Naive thymus-derived CD4-positive, alpha-beta T cell (primary cell): ENCODE data around the gene HSD17B7. TPM values are rescaled to one million over a fixed set of nuclear protein-coding genes. Genes with fewer than 3 reads are reported as not detected.
"Not testable (repeated sequence)": the region's sequence is repeated elsewhere in the genome, so short reads cannot be mapped to it uniquely, and the experiment has no call there.

Experiments used
- ATAC-seq: fragments of 150-1000 bp; cut with Tn5 transposase; 2 replicates; pipeline ENCODE4 v1.10.0; 2021; ENCODE audit warnings: mild to moderate bottlenecking, moderate library complexity
- CTCF ChIA-PET: fragments of 350-600 bp; sonication (Branson Sonifier 250); formaldehyde crosslinking; loops from one replicate; lab custom pipeline; 2021; ENCODE audit warnings: antibody characterized with exemption; lab: Charles Lee
- POLR2A ChIA-PET: fragments of 350-600 bp; sonication (Branson Sonifier 250); formaldehyde crosslinking; loops from one replicate; lab custom pipeline; 2021; ENCODE audit warnings: antibody characterized with exemption, inconsistent platforms; lab: Charles Lee
- DNase-seq, 9 donors: peaks; one replicate each; pipeline versions ENCODE4 v3.0.0 to v3.0.0-alpha.2; 2020 to 2022; ENCODE audit warnings: mixed read lengths in 1 of 9
- H3K27ac ChIP-seq: one replicate; pipeline ENCODE4 v1.7.0; 2013; ENCODE audit warnings: mild to moderate bottlenecking, low read depth, low read length, moderate library complexity
- H3K27me3 ChIP-seq, 2 donors: one replicate each; pipeline ENCODE4 v1.7.0; 2013; ENCODE audit warnings: low read length in 2 of 2, mild to moderate bottlenecking in 2 of 2, moderate library complexity in 2 of 2; ENCODE audit not compliant: control insufficient read depth in 2 of 2, insufficient read depth in 2 of 2
- H3K36me3 ChIP-seq, 3 experiments: 1 replicate in 2 of 3; 2 replicates in 1 of 3; pipeline ENCODE4 v1.7.0; 2013; ENCODE audit warnings: low read length in 3 of 3, mild to moderate bottlenecking in 3 of 3, moderate library complexity in 1 of 3; ENCODE audit not compliant: insufficient read depth in 3 of 3, control insufficient read depth in 2 of 3
- H3K4me1 ChIP-seq, 2 donors: one replicate each; pipeline ENCODE4 v1.7.0; 2013; ENCODE audit warnings: low read length in 2 of 2, mild to moderate bottlenecking in 2 of 2, moderate library complexity in 1 of 2; ENCODE audit not compliant: control insufficient read depth in 2 of 2, insufficient read depth in 2 of 2
- H3K4me3 ChIP-seq: 2 replicates; pipeline ENCODE4 v1.7.0; 2013; ENCODE audit warnings: mild to moderate bottlenecking, low read length
- H3K9me3 ChIP-seq, 3 experiments: 1 replicate in 2 of 3; 2 replicates in 1 of 3; pipeline ENCODE4 v1.7.0; 2013; ENCODE audit warnings: low read length in 3 of 3; ENCODE audit not compliant: control insufficient read depth in 2 of 3
- H3K27ac Mint-ChIP-seq, 9 donors: one replicate each; pipeline ENCODE4 v1.8.0; 2020 to 2022; ENCODE audit warnings: mixed read lengths in 9 of 9, mild to moderate bottlenecking in 8 of 9, moderate library complexity in 5 of 9, inconsistent platforms in 2 of 9
- H3K27me3 Mint-ChIP-seq, 5 donors: one replicate each; pipeline ENCODE4 v1.8.0; 2021 to 2022; ENCODE audit warnings: mixed read lengths in 5 of 5, mild to moderate bottlenecking in 1 of 5
- H3K36me3 Mint-ChIP-seq, 5 donors: one replicate each; pipeline ENCODE4 v1.8.0; 2020 to 2022; ENCODE audit warnings: mixed read lengths in 5 of 5, mild to moderate bottlenecking in 3 of 5, inconsistent platforms in 1 of 5
- H3K4me1 Mint-ChIP-seq, 7 donors: one replicate each; pipeline ENCODE4 v1.8.0; 2020 to 2022; ENCODE audit warnings: mixed read lengths in 7 of 7, mild to moderate bottlenecking in 3 of 7, inconsistent platforms in 1 of 7
- H3K4me3 Mint-ChIP-seq, 10 donors: one replicate each; pipeline ENCODE4 v1.8.0; 2020 to 2022; ENCODE audit warnings: mild to moderate bottlenecking in 10 of 10, mixed read lengths in 10 of 10, moderate library complexity in 6 of 10, inconsistent platforms in 2 of 10
- H3K9me3 Mint-ChIP-seq, 11 donors: one replicate each; pipeline ENCODE4 v1.8.0; 2020 to 2022; ENCODE audit warnings: mixed read lengths in 11 of 11, mild to moderate bottlenecking in 4 of 11, inconsistent platforms in 1 of 11, moderate library complexity in 1 of 11
- intact Hi-C, 2 donors: fragments of 100-400 bp; cut with micrococcal nuclease; formaldehyde crosslinking; loops; one replicate each; pipeline ENCODE4 v1.15.1; 2023
- polyA plus RNA-seq, 2 donors: library from polyadenylated mRNA; unstranded; fragments of 300-500 nt; fragmentation: Illumina TruSeq; gene quantifications; one replicate each; pipeline ENCODE4 v1.2.3, GENCODE V29; 2021
- total RNA-seq, 6 experiments: library from RNA in 5 of 6; stranded (reverse) in 5 of 6; gene quantifications; 1 replicate in 5 of 6; 2 replicates in 1 of 6; pipeline ENCODE4 v1.2.3 and lab custom pipeline; 2021 to 2026

The HSD17B7 gene
- total and polyA plus RNA-seq, 7 experiments from 2014 or later: 19.3 to 34.1 (median 23.5) TPM

GRCh38 chr1:162782671-162783070 is 7.8 kb upstream of the HSD17B7 start:
- Histone ChIP-seq H3K27ac (no peak overlapping the region), H3K9me3 (no peaks in the 10 kb centered on the region), H3K36me3 (no peaks in the 10 kb centered on the region), H3K4me1 (no peaks in the 10 kb centered on the region), H3K27me3 (no peaks in the 10 kb centered on the region), H3K4me3 (no peak overlapping the region)
- H3K4me1 Mint-ChIP-seq: no peaks in the 10 kb centered on the region
- no peak overlapping the region for H3K27ac Mint-ChIP-seq
- DNase-seq: no peak
- CTCF ChIA-PET: no interaction called here
- no peak overlapping the region for H3K4me3 Mint-ChIP-seq
- ATAC-seq: no peak
- H3K9me3 Mint-ChIP-seq: no peaks in the 10 kb centered on the region
- H3K27me3 Mint-ChIP-seq: peaks cover 0 to 27% (median 19%) of the 10 kb centered on the region in 5 donors
- H3K36me3 Mint-ChIP-seq: peaks cover 0 to 5% (median 0%) of the 10 kb centered on the region in 5 donors
- POLR2A ChIA-PET: no interaction called here
- intact Hi-C loops: no loop called here

GRCh38 chr1:162784926-162785325 is 5.6 kb upstream of the HSD17B7 start:
- DNase-seq, H3K4me1 Mint-ChIP-seq, H3K27me3 ChIP-seq, H3K9me3 Mint-ChIP-seq, POLR2A ChIA-PET, CTCF ChIA-PET, intact Hi-C loops, H3K4me3 Mint-ChIP-seq, ATAC-seq, H3K4me1 ChIP-seq, H3K27ac ChIP-seq, H3K36me3 Mint-ChIP-seq, H3K36me3 ChIP-seq, H3K27ac Mint-ChIP-seq, H3K9me3 ChIP-seq, H3K4me3 ChIP-seq: not testable (repeated sequence)
- H3K27me3 Mint-ChIP-seq: peaks cover 0 to 26% (median 17%) of the 10 kb centered on the region in 5 donors

- POLR2A ChIA-PET, H3K9me3 ChIP-seq, DNase-seq, H3K4me3 ChIP-seq, H3K27ac ChIP-seq, H3K27me3 ChIP-seq, H3K4me1 ChIP-seq, H3K36me3 Mint-ChIP-seq, intact Hi-C loops, H3K36me3 ChIP-seq, H3K4me3 Mint-ChIP-seq, H3K27me3 Mint-ChIP-seq, CTCF ChIA-PET, ATAC-seq, H3K9me3 Mint-ChIP-seq: not testable (repeated sequence)
- Mint-ChIP-seq H3K27ac (peak overlapping the region in 4 of 9 donors; percentile 53 to 96 (median 66)), H3K4me1 (peaks cover 0 to 14% (median 4%) of the 10 kb centered on the region in 7 donors)
Measured at GRCh38 chr1:162788783-162789182, 1.7 kb upstream of the HSD17B7 start.

GRCh38 chr1:162790985-162791357 is 469 bp downstream of the HSD17B7 start:
- H3K4me1 ChIP-seq, H3K27me3 ChIP-seq, H3K9me3 ChIP-seq, H3K36me3 ChIP-seq, H3K9me3 Mint-ChIP-seq, ATAC-seq, H3K27me3 Mint-ChIP-seq, POLR2A ChIA-PET, CTCF ChIA-PET: not testable (repeated sequence)
- DNase-seq: peak in 2 of 9 donors; percentile 6 to 11
- peak overlapping the region; percentile 85 to 95 (median 92) for H3K4me3 Mint-ChIP-seq
- intact Hi-C loops: loop anchor here (1.0 to 5.0 kb wide), 3 partner anchors 229 to 530 kb away; partner anchors contain the start of genes UAP1 (in 2 of the 2) and NUF2 (in 1 of the 2)
- H3K36me3 Mint-ChIP-seq: peaks cover 0 to 11% (median 0%) of the 10 kb centered on the region in 5 donors
- peaks cover 0 to 28% (median 9%) of the 10 kb centered on the region in 7 donors for H3K4me1 Mint-ChIP-seq
- H3K4me3 ChIP-seq: peak overlapping the region; percentile 54
- H3K27ac ChIP-seq: peak overlapping the region; percentile 78
- H3K27ac Mint-ChIP-seq: peak overlapping the region; percentile 85 to 98 (median 96)

- H3K27me3 Mint-ChIP-seq, ATAC-seq, H3K9me3 Mint-ChIP-seq, H3K36me3 ChIP-seq, H3K27me3 ChIP-seq, H3K4me1 ChIP-seq, H3K4me3 ChIP-seq, H3K9me3 ChIP-seq, POLR2A ChIA-PET, H3K27ac Mint-ChIP-seq, CTCF ChIA-PET, DNase-seq, H3K4me3 Mint-ChIP-seq, H3K27ac ChIP-seq: not testable (repeated sequence)
- intact Hi-C loops: loop anchor here in 1 of 2 donors (5.0 kb wide), 1 partner anchor 232 kb away; the partner anchor contains the start of gene UAP1
- H3K4me1 Mint-ChIP-seq: peaks cover 0 to 34% (median 12%) of the 10 kb centered on the region in 7 donors
- peaks cover 3 to 27% (median 10%) of the 10 kb centered on the region in 5 donors for H3K36me3 Mint-ChIP-seq
Measured at GRCh38 chr1:162794284-162794683, 3.8 kb downstream of the HSD17B7 start.

- H3K36me3 Mint-ChIP-seq: peaks cover 5 to 45% (median 15%) of the 10 kb centered on the region in 5 donors
- intact Hi-C loops, H3K4me3 Mint-ChIP-seq: not testable (repeated sequence)
Measured at GRCh38 chr1:162796617-162797279, 6.2 kb downstream of the HSD17B7 start.

More at GRCh38 chr1:162796617-162797279, 6.2 kb downstream of the HSD17B7 start:
- peaks cover 0 to 30% (median 12%) of the 10 kb centered on the region in 7 donors for H3K4me1 Mint-ChIP-seq
- H3K4me3 ChIP-seq, H3K27me3 Mint-ChIP-seq, H3K27ac ChIP-seq, POLR2A ChIA-PET, H3K27ac Mint-ChIP-seq, H3K4me1 ChIP-seq, H3K9me3 Mint-ChIP-seq, CTCF ChIA-PET, DNase-seq, H3K27me3 ChIP-seq, ATAC-seq, H3K9me3 ChIP-seq: not testable (repeated sequence)
- H3K36me3 ChIP-seq: peaks cover 0 to 28% (median 0%) of the 10 kb centered on the region in 3 experiments
